ENCODE measurements around the gene CFAP54. TPM values are rescaled to one million over a fixed set of nuclear protein-coding genes. Genes with fewer than 3 reads are reported as not detected.
A peak's percentile ranks its signal among the peaks of the same experiment; 100 is the strongest.
"Not testable (repeated sequence)": the region's sequence is repeated elsewhere in the genome, so short reads cannot be mapped to it uniquely, and the experiment has no call there.

Gene CFAP54
- total and polyA plus RNA-seq, 2 donors from 2014 or later = 0.13 to 6.6 TPM

- Histone ChIP-seq H3K9me3 (ENCODE audit: control insufficient read depth in 2 of 3, insufficient read depth in 1 of 3, low read length in 3 of 3) (no peaks in the 10 kb centered on the region), H3K4me3 (ENCODE audit: low read length in 3 of 3) (no peak overlapping the region), H3K36me3 (ENCODE audit: control insufficient read depth in 2 of 3, insufficient read depth in 3 of 3, low read length in 3 of 3) (no peaks in the 10 kb centered on the region), H3K4me1 (ENCODE audit: control insufficient read depth in 2 of 3, insufficient read depth in 2 of 3, low read depth in 1 of 3, low read length in 3 of 3) (no peaks in the 10 kb centered on the region), H3K27me3 (ENCODE audit: control insufficient read depth, insufficient read depth, low read length) (no peaks in the 10 kb centered on the region), H3K9ac (ENCODE audit: low read length in 3 of 3) (no peak overlapping the region), H3K27ac (ENCODE audit: low read depth in 2 of 2, low read length in 2 of 2) (no peak overlapping the region)
- no peak for TF ChIP-seq CTCF (IDR thresholded peaks at IDR 0.05; ENCODE audit: borderline replicate concordance, extremely low read depth, insufficient read depth)
- DNase-seq = no peak
- FAIRE-seq = no peak
- intact Hi-C loops (cut with DNase I) = no loop called here
Observed at GRCh38 chr12:96714199-96714598, 224.8 kb downstream of the CFAP54 start.

- H3K27ac ChIP-seq (ENCODE audit: low read depth in 2 of 2, low read length in 2 of 2) = no peak overlapping the region
- H3K9ac ChIP-seq (ENCODE audit: low read length in 3 of 3) = no peak overlapping the region
- intact Hi-C loops (cut with DNase I) = no loop called here
- FAIRE-seq = no peak
- DNase-seq = peak in 2 of 5 donors; percentile 26 to 54
- H3K27me3 ChIP-seq (ENCODE audit: control insufficient read depth, insufficient read depth, low read length) = no peaks in the 10 kb centered on the region
- peak overlapping the region in 2 of 3 donors; percentile 67 to 75 for H3K4me3 ChIP-seq (ENCODE audit: low read length in 3 of 3)
- H3K9me3 ChIP-seq (ENCODE audit: control insufficient read depth in 2 of 3, insufficient read depth in 1 of 3, low read length in 3 of 3) = no peaks in the 10 kb centered on the region
- H3K4me1 ChIP-seq (ENCODE audit: control insufficient read depth in 2 of 3, insufficient read depth in 2 of 3, low read depth in 1 of 3, low read length in 3 of 3) = no peaks in the 10 kb centered on the region
- TF ChIP-seq CTCF (IDR thresholded peaks at IDR 0.05; ENCODE audit: borderline replicate concordance, extremely low read depth, insufficient read depth) = no peak
- H3K36me3 ChIP-seq (ENCODE audit: control insufficient read depth in 2 of 3, insufficient read depth in 3 of 3, low read length in 3 of 3) = no peaks in the 10 kb centered on the region
Observed at GRCh38 chr12:96719660-96720362, 230.4 kb downstream of the CFAP54 start.

- no peak for FAIRE-seq
- intact Hi-C loops (cut with DNase I) = no loop called here
- H3K27ac ChIP-seq (ENCODE audit: low read depth in 2 of 2, low read length in 2 of 2) = no peak overlapping the region
- H3K36me3 ChIP-seq (ENCODE audit: control insufficient read depth in 2 of 3, insufficient read depth in 3 of 3, low read length in 3 of 3) = no peaks in the 10 kb centered on the region
- H3K4me1 ChIP-seq (ENCODE audit: control insufficient read depth in 2 of 3, insufficient read depth in 2 of 3, low read depth in 1 of 3, low read length in 3 of 3) = no peaks in the 10 kb centered on the region
- H3K9ac ChIP-seq (ENCODE audit: low read length in 3 of 3) = no peak overlapping the region
- no peaks in the 10 kb centered on the region for H3K9me3 ChIP-seq (ENCODE audit: control insufficient read depth in 2 of 3, insufficient read depth in 1 of 3, low read length in 3 of 3)
- H3K27me3 ChIP-seq (ENCODE audit: control insufficient read depth, insufficient read depth, low read length) = no peaks in the 10 kb centered on the region
- DNase-seq = no peak
- H3K4me3 ChIP-seq (ENCODE audit: low read length in 3 of 3) = peak overlapping the region in 2 of 3 donors; percentile 67 to 75
- TF ChIP-seq CTCF (IDR thresholded peaks at IDR 0.05; ENCODE audit: borderline replicate concordance, extremely low read depth, insufficient read depth) = no peak
Observed at GRCh38 chr12:96720363-96720705, 231.0 kb downstream of the CFAP54 start.

GRCh38 chr12:96729466-96729865, 240.1 kb downstream of the CFAP54 start:
- H3K36me3 ChIP-seq (ENCODE audit: control insufficient read depth in 2 of 3, insufficient read depth in 3 of 3, low read length in 3 of 3); intact Hi-C loops (cut with DNase I); H3K4me1 ChIP-seq (ENCODE audit: control insufficient read depth in 2 of 3, insufficient read depth in 2 of 3, low read depth in 1 of 3, low read length in 3 of 3); DNase-seq; H3K27me3 ChIP-seq (ENCODE audit: control insufficient read depth, insufficient read depth, low read length); FAIRE-seq; H3K9ac ChIP-seq (ENCODE audit: low read length in 3 of 3); H3K4me3 ChIP-seq (ENCODE audit: low read length in 3 of 3); H3K27ac ChIP-seq (ENCODE audit: low read depth in 2 of 2, low read length in 2 of 2); H3K9me3 ChIP-seq (ENCODE audit: control insufficient read depth in 2 of 3, insufficient read depth in 1 of 3, low read length in 3 of 3): not testable (repeated sequence)

Data from kidney (tissue), 14 donors.